Upper lobe of right lung (tissue), 1 donor: Measurements from ENCODE around the gene TMEM132A. TPM values are rescaled to one million over a fixed set of nuclear protein-coding genes. Genes with fewer than 3 reads are reported as not detected.

Experiments
- ATAC-seq: fragments of 200-7000 bp; cut with Tn5 transposase; one replicate; pipeline ENCODE4 v1.9.1; 2020; ENCODE audit warnings: mild to moderate bottlenecking, moderate library complexity
- DNase-seq: peaks from one replicate; pipeline ENCODE4 v3.0.0-alpha.2; 2020
- H3K27ac ChIP-seq: fragments of 200-600 bp; one replicate; pipeline ENCODE4 v1.8.0; 2022
- H3K27me3 ChIP-seq: fragments of 200-600 bp; one replicate; pipeline ENCODE4 v1.8.0; 2022; ENCODE audit warnings: mild to moderate bottlenecking
- H3K36me3 ChIP-seq: fragments of 200-600 bp; one replicate; pipeline ENCODE4 v1.8.0; 2022
- H3K4me1 ChIP-seq: fragments of 200-600 bp; one replicate; pipeline ENCODE4 v1.8.0; 2022
- H3K4me3 ChIP-seq: fragments of 200-600 bp; one replicate; pipeline ENCODE4 v1.8.0; 2022; ENCODE audit warnings: mild to moderate bottlenecking
- H3K9me3 ChIP-seq: fragments of 200-600 bp; one replicate; pipeline ENCODE4 v1.8.0; 2022
- CTCF ChIP-seq: fragments of 200-600 bp; IDR thresholded peaks from one replicate; pipeline ENCODE4 v1.8.0; 2022; ENCODE audit warnings: antibody characterized with exemption
- intact Hi-C: fragments of 100-400 bp; cut with DNase I; formaldehyde crosslinking; loops from one replicate; pipeline ENCODE4 v1.11.0; 2022
- total RNA-seq: library from RNA; stranded (reverse); fragmentation: NEBNext Ultra II Directional; extraction: Animal tissue kit (Norgen Biotek cat#: 25700); gene quantifications from one replicate; pipeline ENCODE4 v1.2.1, GENCODE V29; 2021
- donor health status: DM: no; HTN: yes; CAD: no; lungs with severe emphysema.

Gene TMEM132A
- total RNA-seq, 1 donor from 2014 or later = 18.4 TPM

- Histone ChIP-seq H3K4me1 (no peaks in the 10 kb centered on the region), H3K36me3 (no peaks in the 10 kb centered on the region), H3K9me3 (no peaks in the 10 kb centered on the region), H3K27ac (no peak overlapping the region), H3K27me3 (no peaks in the 10 kb centered on the region), H3K4me3 (no peak overlapping the region)
- TF ChIP-seq CTCF = no peak
- intact Hi-C loops = no loop called here
- DNase-seq (no peak), ATAC-seq (no peak)
Observed at GRCh38 chr11:60968223-60968622, 44.0 kb downstream of the TMEM132A start.

- no peak overlapping the region for H3K27ac ChIP-seq
- TF ChIP-seq CTCF = peak; percentile 87
- H3K9me3 ChIP-seq = no peaks in the 10 kb centered on the region
- H3K27me3 ChIP-seq = no peaks in the 10 kb centered on the region
- peak; percentile 86 for DNase-seq
- no peak overlapping the region for H3K4me3 ChIP-seq
- ATAC-seq = peak; percentile 91
- H3K4me1 ChIP-seq = no peaks in the 10 kb centered on the region
- intact Hi-C loops = no loop called here
- H3K36me3 ChIP-seq = no peaks in the 10 kb centered on the region
Observed at GRCh38 chr11:60970369-60970774, 46.1 kb downstream of the TMEM132A start.

- no peak for ATAC-seq
Observed at GRCh38 chr11:60970890-60971289, 46.6 kb downstream of the TMEM132A start.

GRCh38 chr11:60971520-60971919 is 47.3 kb downstream of the TMEM132A start, which contains the start of gene CD6:
CD6 (plus strand) TSS chr11:60971680; CDS start chr11:60971866, 186 bp downstream.
- no peak for TF ChIP-seq CTCF
- Histone ChIP-seq H3K9me3 (no peaks in the 10 kb centered on the region), H3K36me3 (no peaks in the 10 kb centered on the region), H3K27ac (no peak within 1 kb of the TSS), H3K4me3 (peak within 1 kb of the TSS; percentile 36), H3K27me3 (no peaks in the 10 kb centered on the region), H3K4me1 (no peaks in the 10 kb centered on the region)
- ATAC-seq = peak; percentile 18
- no peak for DNase-seq
- intact Hi-C loops = no loop called here

More at GRCh38 chr11:60970890-60971289, 46.6 kb downstream of the TMEM132A start:
- TF ChIP-seq CTCF = no peak
- DNase-seq = no peak
- no peaks in the 10 kb centered on the region for H3K9me3 ChIP-seq
- intact Hi-C loops = no loop called here
- no peak overlapping the region for H3K27ac ChIP-seq
- no peaks in the 10 kb centered on the region for H3K36me3 ChIP-seq
- no peak overlapping the region for H3K4me3 ChIP-seq
- no peaks in the 10 kb centered on the region for H3K4me1 ChIP-seq
- no peaks in the 10 kb centered on the region for H3K27me3 ChIP-seq

GRCh38 chr11:60972182-60973030 is 48.1 kb downstream of the TMEM132A start:
- intact Hi-C loops = no loop called here
- Histone ChIP-seq H3K27me3 (no peaks in the 10 kb centered on the region), H3K27ac (no peak overlapping the region), H3K36me3 (no peaks in the 10 kb centered on the region), H3K4me3 (peak overlapping the region; percentile 36), H3K9me3 (no peaks in the 10 kb centered on the region), H3K4me1 (no peaks in the 10 kb centered on the region)
- no peak for TF ChIP-seq CTCF
- ATAC-seq = no peak
- DNase-seq = no peak
